Body of pancreas (tissue), 4 donors: ENCODE results near the gene ABCB7.

Source experiments
- POLR2A ChIP-seq, 3 donors: fragments of 450-650 bp; IDR thresholded peaks; one replicate each; pipeline ENCODE4 v1.6.1; 2016; ENCODE audit warnings: antibody characterized with exemption in 3 of 3, mild to moderate bottlenecking in 2 of 3
- TF ChIP-seq, protein P1 (sequence below), 7 experiments: fragments of 450-650 bp in 4 of 7; fragments of 200-600 bp in 3 of 7; sonication (generic) in 3 of 7; IDR thresholded peaks; one replicate each; pipeline ENCODE4 v1.5.1; 2016 to 2019; ENCODE audit warnings: antibody characterized with exemption in 7 of 7

DNA sequence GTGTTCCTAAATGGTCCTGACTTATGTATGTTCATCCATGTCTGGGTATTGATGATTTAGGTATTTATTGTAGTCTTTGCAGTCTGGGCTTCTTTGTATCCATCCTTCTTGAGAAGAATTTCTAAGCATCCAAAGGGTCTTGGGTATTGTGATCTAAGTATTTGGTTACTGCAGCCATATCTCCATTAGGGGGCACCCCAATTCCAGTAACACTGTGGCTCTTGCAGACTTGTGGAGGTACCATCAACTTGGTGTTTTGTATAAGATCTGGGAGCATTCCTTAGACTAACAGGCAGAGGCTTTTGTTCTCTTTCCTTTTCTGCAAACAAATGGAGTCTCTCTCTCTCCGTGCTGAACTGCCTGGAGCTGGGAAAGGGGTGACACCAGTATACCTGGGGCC, 117.2 kb downstream of the ABCB7 start:
- TF ChIP-seq, protein P1, sequence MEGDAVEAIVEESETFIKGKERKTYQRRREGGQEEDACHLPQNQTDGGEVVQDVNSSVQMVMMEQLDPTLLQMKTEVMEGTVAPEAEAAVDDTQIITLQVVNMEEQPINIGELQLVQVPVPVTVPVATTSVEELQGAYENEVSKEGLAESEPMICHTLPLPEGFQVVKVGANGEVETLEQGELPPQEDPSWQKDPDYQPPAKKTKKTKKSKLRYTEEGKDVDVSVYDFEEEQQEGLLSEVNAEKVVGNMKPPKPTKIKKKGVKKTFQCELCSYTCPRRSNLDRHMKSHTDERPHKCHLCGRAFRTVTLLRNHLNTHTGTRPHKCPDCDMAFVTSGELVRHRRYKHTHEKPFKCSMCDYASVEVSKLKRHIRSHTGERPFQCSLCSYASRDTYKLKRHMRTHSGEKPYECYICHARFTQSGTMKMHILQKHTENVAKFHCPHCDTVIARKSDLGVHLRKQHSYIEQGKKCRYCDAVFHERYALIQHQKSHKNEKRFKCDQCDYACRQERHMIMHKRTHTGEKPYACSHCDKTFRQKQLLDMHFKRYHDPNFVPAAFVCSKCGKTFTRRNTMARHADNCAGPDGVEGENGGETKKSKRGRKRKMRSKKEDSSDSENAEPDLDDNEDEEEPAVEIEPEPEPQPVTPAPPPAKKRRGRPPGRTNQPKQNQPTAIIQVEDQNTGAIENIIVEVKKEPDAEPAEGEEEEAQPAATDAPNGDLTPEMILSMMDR (IDR thresholded peaks at IDR 0.05): no peak
- no peak for TF ChIP-seq POLR2A (IDR thresholded peaks at IDR 0.05)
